Activated CD8-positive, alpha-beta memory T cell treated with anti-CD3 and anti-CD28 coated beads, Interleukin-2, amount 50 U/mL, for 24 hours (primary cell): ENCODE data around the gene IL17D.
"Not testable (repeated sequence)": the region's sequence is repeated elsewhere in the genome, so short reads cannot be mapped to it uniquely, and the experiment has no call there.

ENCODE experiments used
- DNase-seq: peaks from one replicate; pipeline ENCODE4 v3.0.0-alpha.2; 2020; ENCODE audit errors: extremely low read depth

Gene IL17D

GRCh38 chr13:20719783-20720182 is 16.3 kb downstream of the IL17D start:
- no peak for DNase-seq

DNA sequence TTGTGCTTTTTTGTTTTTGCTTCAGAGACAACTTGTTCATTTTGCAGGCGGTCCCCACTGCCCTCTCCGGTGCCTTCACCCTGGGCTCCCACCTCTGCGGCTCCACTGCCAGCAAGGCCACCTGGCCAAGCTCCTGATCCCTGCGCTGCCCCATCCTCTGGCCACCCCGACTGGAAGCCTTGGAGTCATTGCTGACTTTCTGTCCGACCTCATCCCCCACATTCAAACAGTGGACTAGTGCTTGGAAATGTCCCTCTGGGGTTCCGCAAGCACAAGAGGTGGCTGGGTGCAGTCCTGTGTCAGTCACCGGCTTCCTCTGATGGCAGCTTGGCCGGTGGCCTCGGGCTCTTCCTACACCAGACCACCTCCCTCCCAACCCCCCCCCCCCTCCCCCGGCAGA is 17.0 kb downstream of the IL17D start:
- no peak for DNase-seq

- DNase-seq: no peak
Observed at GRCh38 chr13:20721058-20721453, 17.6 kb downstream of the IL17D start.

DNA sequence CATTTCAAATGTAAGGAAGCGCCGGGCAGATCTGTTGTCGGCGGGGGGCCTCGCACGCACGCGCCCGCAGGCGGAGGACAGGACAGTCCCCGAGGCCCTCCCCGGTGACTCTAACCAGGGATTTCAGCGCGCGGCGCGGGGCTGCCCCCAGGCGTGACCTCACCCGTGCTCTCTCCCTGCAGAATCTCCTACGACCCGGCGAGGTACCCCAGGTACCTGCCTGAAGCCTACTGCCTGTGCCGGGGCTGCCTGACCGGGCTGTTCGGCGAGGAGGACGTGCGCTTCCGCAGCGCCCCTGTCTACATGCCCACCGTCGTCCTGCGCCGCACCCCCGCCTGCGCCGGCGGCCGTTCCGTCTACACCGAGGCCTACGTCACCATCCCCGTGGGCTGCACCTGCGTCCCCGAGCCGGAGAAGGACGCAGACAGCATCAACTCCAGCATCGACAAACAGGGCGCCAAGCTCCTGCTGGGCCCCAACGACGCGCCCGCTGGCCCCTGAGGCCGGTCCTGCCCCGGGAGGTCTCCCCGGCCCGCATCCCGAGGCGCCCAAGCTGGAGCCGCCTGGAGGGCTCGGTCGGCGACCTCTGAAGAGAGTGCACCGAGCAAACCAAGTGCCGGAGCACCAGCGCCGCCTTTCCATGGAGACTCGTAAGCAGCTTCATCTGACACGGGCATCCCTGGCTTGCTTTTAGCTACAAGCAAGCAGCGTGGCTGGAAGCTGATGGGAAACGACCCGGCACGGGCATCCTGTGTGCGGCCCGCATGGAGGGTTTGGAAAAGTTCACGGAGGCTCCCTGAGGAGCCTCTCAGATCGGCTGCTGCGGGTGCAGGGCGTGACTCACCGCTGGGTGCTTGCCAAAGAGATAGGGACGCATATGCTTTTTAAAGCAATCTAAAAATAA is 18.2 kb downstream of the IL17D start:
- DNase-seq: no peak

DNA sequence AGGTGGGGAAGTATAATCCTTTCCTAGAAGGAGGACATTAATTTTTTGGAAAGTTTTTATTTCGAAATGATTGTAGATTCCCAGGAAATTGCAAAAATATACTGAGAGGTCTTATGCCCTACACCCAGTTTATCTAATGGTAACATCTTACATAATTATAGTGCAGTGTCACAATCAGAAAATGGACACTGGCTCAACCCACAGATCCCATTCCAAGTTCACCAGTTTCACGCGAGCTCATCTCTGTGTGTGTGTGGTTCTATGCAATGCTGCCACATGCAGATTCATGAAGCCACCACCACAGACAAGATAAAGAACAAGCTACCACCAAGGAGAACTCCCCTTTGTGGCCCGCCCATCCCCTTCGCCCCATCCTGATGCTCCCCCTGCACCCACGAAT is 24.4 kb downstream of the IL17D start:
- no peak for DNase-seq

DNA sequence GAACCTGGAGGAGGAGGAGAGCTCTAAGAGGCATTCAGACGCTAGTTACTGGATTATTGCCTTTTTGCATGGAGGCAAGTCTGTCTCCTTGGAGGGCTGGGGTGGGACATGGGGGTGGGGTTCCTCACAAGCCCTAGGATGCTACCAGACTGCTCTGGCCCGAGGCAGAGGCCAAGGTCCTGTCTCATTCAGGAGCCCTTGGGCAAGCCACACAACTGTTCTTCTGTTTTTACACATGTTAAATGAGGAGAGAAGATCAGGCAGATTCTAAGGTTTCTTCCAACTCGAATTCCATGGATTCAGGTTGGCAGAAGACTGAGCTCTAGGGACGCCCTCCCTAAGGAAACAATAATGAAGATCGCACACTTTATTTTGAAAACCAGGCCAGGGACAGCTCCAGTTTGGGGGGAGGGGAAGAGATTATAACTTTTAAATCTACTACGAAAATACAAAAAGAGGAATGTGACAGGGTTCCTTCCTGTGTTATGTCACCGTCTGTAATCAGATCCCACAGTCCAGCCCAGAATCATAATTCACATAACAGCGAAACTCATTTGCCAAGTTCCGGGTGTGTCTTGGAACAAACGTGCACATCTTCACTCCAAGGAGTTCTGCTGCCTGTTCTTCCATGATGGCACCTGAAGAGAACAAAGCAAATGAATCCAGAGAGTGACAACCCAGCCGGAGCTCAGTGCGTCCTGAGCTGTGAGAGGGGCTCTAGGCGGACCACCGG is 25.2 kb downstream of the IL17D start:
- DNase-seq: no peak

GRCh38 chr13:20729633-20730585 is 26.4 kb downstream of the IL17D start:
- no peak for DNase-seq

DNA sequence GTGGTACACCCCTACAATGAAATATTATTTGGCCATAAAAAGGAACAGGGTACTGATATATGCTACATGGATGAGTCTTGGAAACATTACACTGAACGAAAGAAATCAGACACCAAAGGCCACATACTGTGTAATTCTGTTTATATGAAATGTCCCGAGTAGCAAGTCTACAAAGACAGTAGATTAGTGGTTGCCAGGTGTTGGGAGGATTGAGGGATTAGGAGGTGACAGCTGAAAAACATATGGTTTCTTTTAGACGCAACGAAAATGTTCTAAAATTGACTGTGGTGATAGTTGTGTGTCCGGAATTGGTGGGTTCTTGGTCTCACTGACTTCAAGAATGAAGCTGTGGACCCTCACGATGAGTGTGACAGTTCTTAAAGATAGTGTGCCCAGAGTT is 35.1 kb downstream of the IL17D start:
- DNase-seq: no peak

DNA sequence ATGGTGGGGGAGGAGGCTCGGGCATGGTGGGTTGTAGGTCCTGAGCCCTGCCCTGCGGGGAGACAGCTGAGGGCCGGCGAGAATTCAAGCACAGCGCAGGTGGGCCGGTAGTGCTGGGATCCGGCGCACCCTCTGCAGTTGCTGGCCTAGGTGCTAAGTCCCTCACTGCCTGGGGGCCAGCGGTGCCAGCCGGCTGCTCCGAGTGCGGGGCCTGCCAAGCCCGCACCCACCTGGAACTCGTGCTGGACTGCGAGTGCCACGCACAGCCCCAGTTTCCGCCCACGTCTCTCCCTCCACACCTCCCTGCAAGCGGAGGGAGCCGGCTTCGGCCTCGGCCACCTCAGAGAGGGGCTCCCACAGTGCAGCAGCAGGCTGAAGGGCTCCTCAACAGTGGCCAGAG is 36.5 kb downstream of the IL17D start:
- DNase-seq: no peak

DNA sequence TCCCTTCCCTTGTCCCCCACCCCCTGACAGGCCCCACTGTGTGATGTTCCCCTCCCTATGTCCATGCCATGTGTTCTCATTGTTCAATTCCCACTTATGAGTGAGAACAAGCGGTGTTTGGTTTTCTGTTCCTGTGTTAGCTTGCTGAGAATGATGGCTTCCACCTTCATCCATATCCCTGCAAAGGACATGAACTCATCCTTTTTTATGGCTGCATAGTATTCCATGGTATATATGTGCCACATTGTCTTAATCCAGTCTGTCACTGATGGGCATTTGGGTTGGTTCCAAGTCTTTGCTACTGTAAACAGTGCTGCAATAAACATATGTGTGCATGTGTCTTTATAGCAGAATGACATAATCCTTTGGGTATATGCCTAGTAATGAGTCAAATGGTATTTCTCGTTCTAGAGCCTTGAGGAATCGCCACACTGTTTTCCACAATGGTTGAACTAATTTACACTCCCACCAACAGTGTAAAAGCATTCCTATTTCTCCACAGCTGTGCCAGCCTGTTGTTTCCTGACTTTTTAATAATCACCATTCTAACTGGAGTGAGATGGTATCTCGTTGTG is 40.4 kb downstream of the IL17D start:
- not testable (repeated sequence) for DNase-seq

GRCh38 chr13:20749377-20749776 is 45.9 kb downstream of the IL17D start:
- DNase-seq: no peak

- no peak for DNase-seq
Observed at GRCh38 chr13:20754009-20754408, 50.5 kb downstream of the IL17D start.

GRCh38 chr13:20760872-20761271 is 57.4 kb downstream of the IL17D start:
- DNase-seq: no peak

DNA sequence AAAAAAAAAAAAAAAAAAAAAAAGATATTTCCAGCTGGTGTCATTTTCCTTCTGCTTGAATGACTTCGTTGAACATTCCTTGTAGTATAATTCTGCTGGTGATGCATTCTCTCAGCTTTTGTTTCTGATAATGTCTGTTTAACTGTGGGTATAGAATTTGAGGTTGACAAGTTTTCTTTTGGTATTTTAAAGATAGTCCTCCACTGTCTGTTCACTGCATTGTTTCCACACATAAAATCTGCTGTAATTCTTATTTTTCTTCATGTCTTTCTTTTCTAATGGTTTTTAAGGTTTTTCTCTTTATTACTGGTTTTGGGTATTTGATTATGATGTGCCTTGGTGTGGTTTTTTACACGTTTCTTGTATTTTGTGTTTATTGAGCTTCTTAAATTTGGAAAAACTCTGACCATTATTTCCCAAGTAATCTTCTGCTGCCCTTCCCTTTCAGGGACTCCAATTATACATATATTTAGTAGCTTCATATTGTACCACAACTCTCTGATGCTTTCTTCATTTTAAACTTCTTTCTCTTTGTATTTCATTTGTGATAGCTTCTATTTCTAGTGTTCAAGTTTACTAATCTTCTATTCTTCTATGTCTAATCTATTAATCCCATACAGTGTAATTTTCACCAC is 63.9 kb downstream of the IL17D start:
- no peak for DNase-seq

- no peak for DNase-seq
Observed at GRCh38 chr13:20769091-20769490, 65.6 kb downstream of the IL17D start.

- DNase-seq: no peak
Observed at GRCh38 chr13:20769834-20770233, 66.3 kb downstream of the IL17D start.
